Stimulated activated CD8-positive, alpha-beta memory T cell treated with anti-CD3 and anti-CD28 coated beads, Interleukin-2, amount 100 ng/mL, for 48 hours (primary cell): ENCODE measurements around the gene NFX1.
"Not testable (repeated sequence)": the region's sequence is repeated elsewhere in the genome, so short reads cannot be mapped to it uniquely, and the experiment has no call there.

ENCODE experiments used
- DNase-seq, 2 donors: peaks; one replicate each; pipeline ENCODE4 v3.0.0-alpha.2; 2020; ENCODE audit warnings: low read depth in 2 of 2

Gene NFX1

DNA sequence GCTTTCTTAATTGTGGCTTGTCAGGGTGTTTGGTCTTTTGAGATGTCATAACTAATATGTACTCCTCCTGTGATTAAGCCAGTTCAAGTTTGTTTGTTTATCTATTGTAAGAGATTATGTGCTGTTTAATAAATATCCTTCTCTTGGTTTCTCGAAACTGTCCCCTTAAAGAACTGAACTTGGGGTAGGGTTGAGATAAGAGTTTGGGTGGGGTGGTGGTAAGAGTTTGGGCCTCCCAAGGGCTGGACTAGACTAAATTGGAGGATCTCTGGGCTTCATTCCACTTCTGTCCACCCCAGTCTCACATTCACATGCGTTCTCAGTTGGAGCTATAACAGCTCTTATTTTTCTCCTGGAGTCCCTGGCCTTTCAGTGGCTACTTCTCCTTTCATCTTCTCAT is 73.8 kb downstream of the NFX1 start:
- DNase-seq: no peak

- DNase-seq: not testable (repeated sequence)
These were observed 74.5 kb downstream of the NFX1 start for GRCh38 chr9:33364814-33365213.

- no peak for DNase-seq
These were observed 76.7 kb downstream of the NFX1 start for GRCh38 chr9:33366979-33367480.

DNA sequence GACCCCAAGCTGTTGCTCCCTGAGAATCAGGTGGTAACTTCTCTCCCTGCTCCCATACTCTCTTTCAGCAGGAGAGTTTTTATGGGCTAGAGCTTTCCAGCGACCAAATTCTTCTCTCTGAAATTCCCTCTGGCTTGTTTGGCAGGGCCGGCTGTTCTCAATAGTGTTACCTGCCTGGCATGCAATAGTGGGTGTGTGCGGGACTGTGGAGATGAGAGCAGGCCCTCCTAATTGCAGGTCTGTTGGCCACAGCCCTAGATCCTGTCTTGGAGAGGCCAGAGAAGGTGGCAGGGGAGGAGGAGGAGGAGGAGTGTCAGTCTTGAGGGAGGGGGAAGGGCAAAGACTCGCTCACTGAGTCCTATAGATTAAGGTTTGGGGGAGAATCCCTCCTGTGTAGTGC is 82.6 kb downstream of the NFX1 start:
- DNase-seq: no peak

DNA sequence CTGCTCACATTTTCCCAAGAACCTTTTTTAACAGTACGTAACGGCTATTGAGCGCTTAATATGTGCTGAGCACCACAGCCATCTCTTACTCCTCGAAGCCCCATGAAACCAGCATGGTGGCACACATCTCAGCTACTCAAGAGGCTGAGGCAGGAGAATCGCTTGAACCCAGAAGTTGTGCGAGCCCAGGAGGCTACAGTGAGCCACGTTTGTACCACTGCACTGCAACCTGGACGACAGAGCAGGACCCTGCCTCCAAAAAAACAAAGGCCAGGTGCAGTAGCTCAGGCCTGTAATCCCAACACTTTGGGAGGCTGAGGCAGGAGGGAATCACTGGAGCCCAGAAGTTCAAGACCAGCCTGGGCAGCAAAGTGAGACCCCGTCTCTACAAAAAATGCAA is 83.9 kb downstream of the NFX1 start:
- no peak for DNase-seq

DNA sequence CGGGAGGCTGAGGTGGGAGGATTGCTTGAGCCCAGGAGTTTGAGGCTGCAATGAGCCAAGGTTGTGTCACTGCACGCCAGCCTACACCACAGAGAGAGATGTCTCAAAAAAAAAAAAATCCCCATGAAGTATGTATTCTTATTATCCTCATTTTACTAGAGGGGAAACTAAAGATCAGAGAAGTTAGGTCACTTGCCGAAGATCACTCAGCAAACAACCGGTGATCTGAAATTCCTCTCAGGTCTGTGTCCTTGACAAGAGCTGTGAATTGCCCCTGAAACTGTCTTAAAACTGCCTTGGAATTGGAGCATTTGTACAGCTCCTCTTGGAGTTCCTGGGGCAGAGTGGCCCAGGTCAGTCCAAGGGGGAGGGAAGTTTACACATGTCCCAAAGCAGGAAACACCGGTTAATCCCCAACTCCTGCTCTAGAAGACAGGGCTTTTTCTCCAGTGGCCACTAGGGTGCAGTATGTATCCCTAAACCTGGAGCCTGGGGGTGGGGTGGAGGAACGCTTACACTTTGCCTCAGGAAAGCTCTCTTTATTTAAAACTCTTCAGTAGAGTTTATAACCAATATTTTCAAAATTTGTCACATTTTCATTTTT is 84.4 kb downstream of the NFX1 start:
- DNase-seq: peak; percentile 35 to 48

- DNase-seq: no peak
These were observed 85.0 kb downstream of the NFX1 start for GRCh38 chr9:33375238-33375840.

DNA sequence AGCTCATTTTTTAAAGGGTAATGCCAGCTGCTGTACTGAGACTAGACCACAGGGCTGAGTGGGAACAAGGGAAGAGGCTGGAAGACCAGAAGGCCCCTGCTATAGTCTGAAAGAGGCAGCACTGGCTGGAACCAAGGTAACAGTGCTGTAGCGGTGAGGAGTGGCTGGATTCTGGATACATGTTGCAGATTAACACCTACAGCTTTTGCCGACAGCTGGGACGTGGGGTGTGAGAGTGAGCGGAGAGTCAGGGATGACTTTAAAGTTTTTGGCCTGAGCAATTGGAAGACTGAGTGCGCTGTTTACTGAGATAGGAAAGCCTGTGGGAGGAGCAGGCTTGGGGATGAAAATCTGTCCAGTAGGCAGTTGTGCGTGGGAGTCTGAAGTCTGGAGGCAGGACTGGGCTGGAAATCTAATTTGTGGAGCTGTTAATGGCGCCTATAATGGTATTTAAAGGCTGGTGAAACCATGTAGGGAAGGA is 85.6 kb downstream of the NFX1 start:
- no peak for DNase-seq

- DNase-seq: no peak
These were observed 86.9 kb downstream of the NFX1 start for GRCh38 chr9:33377089-33377715.

GRCh38 chr9:33378121-33378795 is 87.9 kb downstream of the NFX1 start:
- no peak for DNase-seq

- DNase-seq: no peak
These were observed 89.5 kb downstream of the NFX1 start for GRCh38 chr9:33379666-33380389.

GRCh38 chr9:33380390-33381094 is 90.2 kb downstream of the NFX1 start:
- no peak for DNase-seq

- DNase-seq: no peak
These were observed 91.0 kb downstream of the NFX1 start for GRCh38 chr9:33381231-33381791.

- not testable (repeated sequence) for DNase-seq
These were observed 92.1 kb downstream of the NFX1 start for GRCh38 chr9:33382397-33382796.

DNA sequence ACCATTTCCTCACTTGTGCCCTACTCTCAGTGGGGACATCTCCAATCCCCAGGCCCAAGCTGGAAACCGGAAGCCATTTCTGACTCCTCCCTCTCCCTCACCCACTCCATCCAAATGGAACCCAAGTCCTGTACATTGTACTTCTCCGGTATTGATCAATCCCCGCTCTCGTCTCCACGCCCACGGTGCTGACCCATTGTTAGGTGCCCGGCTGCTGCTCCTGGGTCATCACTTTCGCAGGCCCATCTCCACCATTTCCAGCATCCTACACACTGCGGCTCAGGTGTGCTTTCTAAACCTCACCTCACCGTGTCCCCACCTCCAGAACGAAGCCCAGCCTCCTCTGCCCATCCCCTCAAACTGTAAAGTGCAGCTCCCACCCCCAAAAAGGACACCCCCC is 93.1 kb downstream of the NFX1 start:
- not testable (repeated sequence) for DNase-seq

DNA sequence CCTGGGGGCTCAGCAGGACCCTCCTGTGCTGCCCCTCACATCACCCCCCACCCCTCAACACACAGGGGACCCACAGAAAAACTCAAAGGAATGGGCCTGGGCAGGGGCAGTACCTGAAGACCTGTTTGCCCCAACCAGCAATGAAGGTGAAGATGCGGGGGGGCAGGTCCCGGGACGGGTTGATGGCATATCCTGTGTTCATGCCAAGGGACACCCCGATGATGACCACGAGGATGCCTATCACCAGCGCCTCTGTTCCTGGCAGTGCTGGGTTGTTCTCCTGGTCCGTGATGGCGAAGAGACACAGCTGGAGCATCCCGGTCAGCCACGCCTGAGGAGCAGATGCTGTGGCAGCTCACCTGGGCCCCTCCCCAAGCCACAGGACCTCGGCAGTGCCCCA is 95.2 kb downstream of the NFX1 start:
- not testable (repeated sequence) for DNase-seq

GRCh38 chr9:33385979-33386640 is 95.8 kb downstream of the NFX1 start:
- not testable (repeated sequence) for DNase-seq

DNA sequence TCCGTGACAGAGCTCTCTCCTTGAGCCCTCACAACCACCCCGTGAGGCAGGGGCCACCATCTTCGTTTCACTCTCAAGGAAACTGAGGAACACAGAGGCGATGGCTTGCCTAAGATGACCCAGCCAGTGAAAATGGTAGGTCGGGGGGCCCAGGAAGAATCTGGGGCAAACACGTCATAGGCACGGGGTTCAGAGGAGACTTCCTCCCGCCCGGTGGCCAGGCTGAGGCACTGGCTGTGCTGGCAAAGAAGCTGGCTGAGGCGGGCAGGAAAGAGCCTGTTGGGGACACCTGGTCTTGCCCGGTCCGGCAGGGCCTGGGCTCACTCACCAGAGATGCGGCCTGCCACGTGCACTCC is 96.3 kb downstream of the NFX1 start:
- DNase-seq: not testable (repeated sequence)

GRCh38 chr9:33386998-33387397 is 96.7 kb downstream of the NFX1 start:
- not testable (repeated sequence) for DNase-seq
